Thyroid gland (tissue), 4 donors: Measurements from ENCODE around the gene SFR1.

Experiments used
- POLR2A ChIP-seq, 2 donors: fragments of 450-650 bp; IDR thresholded peaks; one replicate each; pipeline ENCODE4 v1.6.1; 2017; ENCODE audit warnings: antibody characterized with exemption in 2 of 2, mild to moderate bottlenecking in 2 of 2, moderate library complexity in 1 of 2
- TF ChIP-seq, protein P1 (sequence below), 6 experiments: fragments of 200-600 bp in 3 of 6; fragments of 450-650 bp in 3 of 6; sonication (generic) in 3 of 6; IDR thresholded peaks; one replicate each; pipeline ENCODE4 v1.5.1; 2016 to 2019; ENCODE audit warnings: antibody characterized with exemption in 6 of 6, mild to moderate bottlenecking in 2 of 6, inconsistent platforms in 1 of 6, moderate library complexity in 1 of 6

DNA sequence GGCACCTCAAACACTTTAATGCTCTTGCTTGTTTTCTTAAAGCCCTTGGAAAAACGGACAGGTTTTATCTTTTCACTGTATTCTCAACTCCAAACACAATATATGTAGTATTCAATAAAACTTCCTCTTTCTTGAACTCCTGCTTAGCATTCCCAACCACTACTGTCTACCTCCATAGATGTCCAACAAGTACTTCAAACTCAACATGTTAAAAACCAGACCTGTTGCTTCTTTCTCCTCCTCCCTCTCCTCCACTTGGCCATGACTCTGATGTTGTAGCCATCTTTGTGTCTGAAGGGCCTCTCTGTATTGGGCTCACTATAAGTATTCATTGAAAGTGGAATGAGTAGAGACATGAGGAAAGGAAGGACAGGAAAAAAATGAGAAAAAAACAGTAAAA lies 20.1 kb upstream of the SFR1 start:
- TF ChIP-seq POLR2A (IDR thresholded peaks at IDR 0.05): no peak
- TF ChIP-seq, protein P1, sequence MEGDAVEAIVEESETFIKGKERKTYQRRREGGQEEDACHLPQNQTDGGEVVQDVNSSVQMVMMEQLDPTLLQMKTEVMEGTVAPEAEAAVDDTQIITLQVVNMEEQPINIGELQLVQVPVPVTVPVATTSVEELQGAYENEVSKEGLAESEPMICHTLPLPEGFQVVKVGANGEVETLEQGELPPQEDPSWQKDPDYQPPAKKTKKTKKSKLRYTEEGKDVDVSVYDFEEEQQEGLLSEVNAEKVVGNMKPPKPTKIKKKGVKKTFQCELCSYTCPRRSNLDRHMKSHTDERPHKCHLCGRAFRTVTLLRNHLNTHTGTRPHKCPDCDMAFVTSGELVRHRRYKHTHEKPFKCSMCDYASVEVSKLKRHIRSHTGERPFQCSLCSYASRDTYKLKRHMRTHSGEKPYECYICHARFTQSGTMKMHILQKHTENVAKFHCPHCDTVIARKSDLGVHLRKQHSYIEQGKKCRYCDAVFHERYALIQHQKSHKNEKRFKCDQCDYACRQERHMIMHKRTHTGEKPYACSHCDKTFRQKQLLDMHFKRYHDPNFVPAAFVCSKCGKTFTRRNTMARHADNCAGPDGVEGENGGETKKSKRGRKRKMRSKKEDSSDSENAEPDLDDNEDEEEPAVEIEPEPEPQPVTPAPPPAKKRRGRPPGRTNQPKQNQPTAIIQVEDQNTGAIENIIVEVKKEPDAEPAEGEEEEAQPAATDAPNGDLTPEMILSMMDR (IDR thresholded peaks at IDR 0.05): no peak
